ENCODE results near the gene DOCK10.

DNA sequence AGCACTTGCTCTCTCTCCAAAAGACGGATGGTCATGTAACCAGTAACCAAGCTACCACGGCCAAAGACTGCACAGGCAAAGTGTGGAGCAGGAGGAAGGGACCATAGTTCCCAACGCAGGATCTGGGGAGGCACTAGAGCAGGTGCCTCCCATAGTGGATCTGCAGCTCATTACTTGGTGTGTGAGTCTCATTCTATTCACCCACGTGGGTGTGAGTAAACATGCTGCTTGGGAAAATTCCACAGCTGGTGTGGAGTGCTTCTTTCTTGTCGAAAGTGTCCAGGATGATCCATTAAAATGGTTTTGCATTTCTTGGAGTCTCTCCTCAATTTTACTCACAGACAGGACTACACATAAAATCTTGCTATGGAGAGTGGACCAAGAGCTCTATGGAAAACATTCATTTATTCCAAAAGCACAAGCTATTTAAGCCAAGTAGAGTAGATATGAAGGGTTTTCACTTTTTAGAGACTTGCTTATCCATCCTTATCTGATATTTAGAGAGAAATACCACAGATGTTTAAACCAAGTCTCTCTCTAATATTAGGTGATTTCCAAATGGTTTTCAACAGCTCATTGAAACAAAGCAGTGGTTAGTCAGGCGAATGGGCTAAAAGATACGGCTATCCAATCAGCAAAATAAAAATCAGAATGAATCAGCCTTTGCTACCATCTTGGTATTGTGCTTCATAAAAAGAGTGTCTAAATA, 221.8 kb downstream of the DOCK10 start:
- TF ChIP-seq POLR2AphosphoS5 (IDR thresholded peaks at IDR 0.05) (no peak), POLR2A (IDR thresholded peaks at IDR 0.05) (no peak), EP300 (IDR thresholded peaks at IDR 0.05) (no peak)
- TF ChIP-seq, protein P1, sequence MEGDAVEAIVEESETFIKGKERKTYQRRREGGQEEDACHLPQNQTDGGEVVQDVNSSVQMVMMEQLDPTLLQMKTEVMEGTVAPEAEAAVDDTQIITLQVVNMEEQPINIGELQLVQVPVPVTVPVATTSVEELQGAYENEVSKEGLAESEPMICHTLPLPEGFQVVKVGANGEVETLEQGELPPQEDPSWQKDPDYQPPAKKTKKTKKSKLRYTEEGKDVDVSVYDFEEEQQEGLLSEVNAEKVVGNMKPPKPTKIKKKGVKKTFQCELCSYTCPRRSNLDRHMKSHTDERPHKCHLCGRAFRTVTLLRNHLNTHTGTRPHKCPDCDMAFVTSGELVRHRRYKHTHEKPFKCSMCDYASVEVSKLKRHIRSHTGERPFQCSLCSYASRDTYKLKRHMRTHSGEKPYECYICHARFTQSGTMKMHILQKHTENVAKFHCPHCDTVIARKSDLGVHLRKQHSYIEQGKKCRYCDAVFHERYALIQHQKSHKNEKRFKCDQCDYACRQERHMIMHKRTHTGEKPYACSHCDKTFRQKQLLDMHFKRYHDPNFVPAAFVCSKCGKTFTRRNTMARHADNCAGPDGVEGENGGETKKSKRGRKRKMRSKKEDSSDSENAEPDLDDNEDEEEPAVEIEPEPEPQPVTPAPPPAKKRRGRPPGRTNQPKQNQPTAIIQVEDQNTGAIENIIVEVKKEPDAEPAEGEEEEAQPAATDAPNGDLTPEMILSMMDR (IDR thresholded peaks at IDR 0.05) = no peak

All from suprapubic skin (tissue), 4 donors.